ENCODE results near the gene FBXO42. TPM values are rescaled to one million over a fixed set of nuclear protein-coding genes. Genes with fewer than 3 reads are reported as not detected.
A peak's percentile ranks its signal among the peaks of the same experiment; 100 is the strongest.

Gene FBXO42
- total and polyA plus RNA-seq, 2 experiments from 2014 or later: 28.6 to 40.8 TPM

DNA sequence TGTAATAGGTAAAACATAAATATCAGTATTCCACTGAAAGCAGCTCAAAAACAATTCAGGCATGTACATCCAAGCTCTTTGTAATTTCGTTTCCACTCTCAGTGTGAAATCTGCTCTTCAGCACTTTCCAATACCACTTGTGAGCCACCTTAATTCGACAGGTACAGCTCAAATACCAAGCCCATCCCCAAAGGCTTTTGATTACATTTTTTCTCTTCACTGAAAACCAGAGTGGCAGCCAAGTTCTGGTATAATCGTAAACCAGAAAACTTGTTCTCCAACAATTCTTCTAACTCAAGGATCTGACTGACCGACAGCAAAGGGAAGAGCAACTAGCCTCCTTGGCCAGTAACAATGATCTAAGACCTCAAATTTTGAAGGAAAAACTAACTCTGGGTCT, 36.8 kb downstream of the FBXO42 start:
- no peak for DNase-seq (ENCODE audit: low read depth in 1 of 2, low spot score in 1 of 2)
- Histone ChIP-seq H3K27me3 (no peaks in the 10 kb centered on the region), H3K4me1 (ENCODE audit: low read depth) (no peaks in the 10 kb centered on the region), H3K36me3 (peaks cover 27% of the 10 kb centered on the region), H3K4me3 (no peak overlapping the region), H3K9me3 (ENCODE audit: low read depth) (no peaks in the 10 kb centered on the region), H3K27ac (no peak overlapping the region)
- TF ChIP-seq, protein P1, sequence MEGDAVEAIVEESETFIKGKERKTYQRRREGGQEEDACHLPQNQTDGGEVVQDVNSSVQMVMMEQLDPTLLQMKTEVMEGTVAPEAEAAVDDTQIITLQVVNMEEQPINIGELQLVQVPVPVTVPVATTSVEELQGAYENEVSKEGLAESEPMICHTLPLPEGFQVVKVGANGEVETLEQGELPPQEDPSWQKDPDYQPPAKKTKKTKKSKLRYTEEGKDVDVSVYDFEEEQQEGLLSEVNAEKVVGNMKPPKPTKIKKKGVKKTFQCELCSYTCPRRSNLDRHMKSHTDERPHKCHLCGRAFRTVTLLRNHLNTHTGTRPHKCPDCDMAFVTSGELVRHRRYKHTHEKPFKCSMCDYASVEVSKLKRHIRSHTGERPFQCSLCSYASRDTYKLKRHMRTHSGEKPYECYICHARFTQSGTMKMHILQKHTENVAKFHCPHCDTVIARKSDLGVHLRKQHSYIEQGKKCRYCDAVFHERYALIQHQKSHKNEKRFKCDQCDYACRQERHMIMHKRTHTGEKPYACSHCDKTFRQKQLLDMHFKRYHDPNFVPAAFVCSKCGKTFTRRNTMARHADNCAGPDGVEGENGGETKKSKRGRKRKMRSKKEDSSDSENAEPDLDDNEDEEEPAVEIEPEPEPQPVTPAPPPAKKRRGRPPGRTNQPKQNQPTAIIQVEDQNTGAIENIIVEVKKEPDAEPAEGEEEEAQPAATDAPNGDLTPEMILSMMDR (IDR thresholded peaks at IDR 0.05; ENCODE audit: low read depth, low read length): no peak

DNA sequence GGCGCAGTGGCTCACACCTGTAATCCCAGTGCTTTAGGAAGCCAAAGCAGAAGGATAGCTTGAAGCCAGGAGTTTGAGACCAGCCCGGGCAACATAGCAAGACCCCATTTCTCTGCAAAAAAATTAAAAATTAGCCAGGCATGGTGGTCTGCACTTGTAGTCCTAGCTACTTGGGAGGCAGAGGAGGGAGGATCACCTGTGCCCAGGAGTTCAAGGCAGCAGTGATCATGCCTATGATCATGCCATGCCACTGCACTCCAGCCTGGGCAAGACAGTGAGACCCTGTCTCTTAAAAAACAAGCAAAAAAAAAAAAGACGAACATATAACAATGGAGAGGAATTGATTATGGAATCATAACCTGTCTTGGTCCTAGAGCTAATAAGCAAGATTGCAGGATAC, 45.1 kb downstream of the FBXO42 start:
- no peaks in the 10 kb centered on the region for H3K4me1 ChIP-seq (ENCODE audit: low read depth)
- peaks cover 43% of the 10 kb centered on the region for H3K36me3 ChIP-seq

DNA sequence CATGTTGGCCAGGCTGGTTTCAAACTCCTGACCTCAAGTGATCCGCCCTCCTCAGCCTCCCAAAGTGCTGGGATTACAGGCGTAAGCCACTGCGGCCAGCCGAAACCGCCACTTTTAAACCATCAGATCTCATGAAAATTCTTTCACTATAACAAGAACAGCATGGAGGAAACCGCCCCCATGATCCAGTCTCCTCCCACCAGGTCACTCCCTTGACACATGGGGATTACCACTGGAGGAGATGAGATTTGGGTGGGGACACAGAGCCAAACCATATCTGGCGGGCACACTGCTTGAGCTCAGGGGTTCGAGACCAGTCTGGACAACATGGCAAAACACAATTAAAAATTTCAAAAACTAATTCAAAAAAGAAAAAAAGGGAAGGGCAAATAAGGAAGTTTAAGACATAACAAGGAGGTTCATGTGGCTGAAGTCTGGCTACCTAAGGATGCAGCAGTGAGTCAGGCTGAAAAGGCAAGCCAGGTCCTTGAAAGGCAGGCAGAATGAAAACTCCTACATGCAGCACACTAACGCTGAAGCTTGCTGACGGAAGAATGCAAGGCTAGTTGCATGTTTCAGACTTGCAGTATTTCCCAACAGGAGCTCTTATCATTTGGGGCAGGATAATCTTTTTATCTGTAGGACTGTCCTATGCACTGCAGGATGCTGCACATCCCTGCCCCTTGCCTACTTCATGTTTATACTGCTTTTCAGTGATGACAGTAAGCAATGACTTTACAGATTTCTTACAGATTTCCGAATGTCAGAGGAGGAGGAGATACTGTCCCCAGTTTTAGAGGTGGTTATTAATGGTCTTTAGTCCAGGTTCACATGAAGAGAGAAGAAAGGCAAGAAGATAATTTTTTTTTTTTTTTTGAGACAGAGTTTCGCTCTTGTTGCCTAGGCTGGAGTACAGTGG, 49.3 kb downstream of the FBXO42 start:
- Histone ChIP-seq H3K4me1 (ENCODE audit: low read depth) (no peaks in the 10 kb centered on the region), H3K36me3 (peaks cover 26% of the 10 kb centered on the region)
- TF ChIP-seq, protein P1 (IDR thresholded peaks at IDR 0.05; ENCODE audit: low read depth, low read length): no peak

More for the DNA sequence above, 45.1 kb downstream of the FBXO42 start:
- H3K4me3 ChIP-seq: no peak overlapping the region
- H3K9me3 ChIP-seq (ENCODE audit: low read depth): no peaks in the 10 kb centered on the region
- no peaks in the 10 kb centered on the region for H3K27me3 ChIP-seq
- no peak for DNase-seq (ENCODE audit: low read depth in 1 of 2, low spot score in 1 of 2)
- no peak overlapping the region for H3K27ac ChIP-seq
- TF ChIP-seq, protein P1 (IDR thresholded peaks at IDR 0.05; ENCODE audit: low read depth, low read length): no peak

DNA sequence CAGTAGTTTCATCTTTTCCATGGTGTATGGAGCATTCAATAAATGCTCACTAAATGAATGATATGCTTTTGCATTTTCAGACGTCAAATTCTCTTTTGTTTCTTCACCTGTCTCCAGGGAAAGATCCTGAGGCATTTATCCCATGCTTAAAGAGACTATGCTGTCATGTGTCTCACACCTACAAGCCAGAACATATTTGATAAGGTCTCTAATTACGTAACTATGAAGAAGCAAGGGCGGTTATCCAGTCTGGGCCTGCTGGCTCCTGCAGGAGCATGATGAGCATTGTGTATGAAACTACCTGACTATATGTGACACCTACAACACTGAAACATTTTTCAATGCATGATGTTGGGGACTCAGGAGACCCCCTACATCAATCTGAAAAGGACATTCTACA, 51.8 kb downstream of the FBXO42 start:
- no peaks in the 10 kb centered on the region for H3K27me3 ChIP-seq
- no peaks in the 10 kb centered on the region for H3K9me3 ChIP-seq (ENCODE audit: low read depth)
- no peak overlapping the region for H3K4me3 ChIP-seq
- TF ChIP-seq, protein P1 (IDR thresholded peaks at IDR 0.05; ENCODE audit: low read depth, low read length): no peak
- no peak for DNase-seq (ENCODE audit: low read depth in 1 of 2, low spot score in 1 of 2)
- no peaks in the 10 kb centered on the region for H3K4me1 ChIP-seq (ENCODE audit: low read depth)
- H3K27ac ChIP-seq: no peak overlapping the region
- H3K36me3 ChIP-seq: peaks cover 19% of the 10 kb centered on the region

More for the DNA sequence above, 49.3 kb downstream of the FBXO42 start:
- H3K27ac ChIP-seq: no peak overlapping the region
- no peak overlapping the region for H3K4me3 ChIP-seq
- H3K9me3 ChIP-seq (ENCODE audit: low read depth): no peaks in the 10 kb centered on the region
- no peaks in the 10 kb centered on the region for H3K27me3 ChIP-seq
- peak in 1 of 2 donors; percentile 7 for DNase-seq (ENCODE audit: low read depth in 1 of 2, low spot score in 1 of 2)

DNA sequence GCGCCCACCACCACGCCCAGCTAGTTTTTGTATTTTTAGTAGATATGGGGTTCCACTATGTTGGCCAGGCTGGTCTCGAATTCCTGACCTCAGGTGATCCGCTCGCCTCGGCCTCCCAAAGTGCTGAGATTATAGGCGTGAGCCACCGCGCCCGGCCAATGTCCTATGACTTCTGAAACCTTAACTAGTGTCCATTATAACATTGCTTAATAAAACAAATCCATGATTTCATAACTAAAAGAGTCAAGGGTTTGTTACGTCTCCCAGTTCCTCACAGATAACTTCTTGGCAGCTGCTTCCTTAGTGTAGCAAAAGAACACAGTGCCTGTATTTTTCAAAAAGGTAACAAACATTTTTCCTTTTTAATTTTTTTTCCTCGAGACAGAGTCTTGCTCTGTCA, 53.6 kb downstream of the FBXO42 start:
- Histone ChIP-seq H3K36me3 (peaks cover 3% of the 10 kb centered on the region), H3K27me3 (no peaks in the 10 kb centered on the region), H3K27ac (no peak overlapping the region), H3K4me3 (no peak overlapping the region), H3K9me3 (ENCODE audit: low read depth) (no peaks in the 10 kb centered on the region), H3K4me1 (ENCODE audit: low read depth) (no peaks in the 10 kb centered on the region)
- peak in 1 of 2 donors; percentile 57 for DNase-seq (ENCODE audit: low read depth in 1 of 2, low spot score in 1 of 2)
- TF ChIP-seq, protein P1 (IDR thresholded peaks at IDR 0.05; ENCODE audit: low read depth, low read length): no peak

Measured in cardiac muscle cell (in vitro differentiated cells and primary cell).